ENCODE results near the gene TRIO. TPM values are rescaled to one million over a fixed set of nuclear protein-coding genes. Genes with fewer than 3 reads are reported as not detected.

TRIO gene
- total RNA-seq, 2 experiments from 2014 or later, result 6.0 to 6.6 TPM

- no peaks in the 10 kb centered on the region for H3K27me3 Mint-ChIP-seq
- no peak overlapping the region for H3K27ac Mint-ChIP-seq
- DNase-seq, result no peak
- H3K36me3 Mint-ChIP-seq, result no peaks in the 10 kb centered on the region
- H3K4me1 Mint-ChIP-seq (ENCODE audit: low read depth), result no peaks in the 10 kb centered on the region
- H3K9me3 Mint-ChIP-seq, result no peaks in the 10 kb centered on the region
- POLR2A ChIA-PET, result no interaction called here
- intact Hi-C loops (cut with micrococcal nuclease), result no loop called here
- no peak overlapping the region for H3K4me3 Mint-ChIP-seq
- CTCF ChIA-PET, result no interaction called here
These were observed 360.7 kb downstream of the TRIO start for GRCh38 chr5:14503681-14504331.

DNA sequence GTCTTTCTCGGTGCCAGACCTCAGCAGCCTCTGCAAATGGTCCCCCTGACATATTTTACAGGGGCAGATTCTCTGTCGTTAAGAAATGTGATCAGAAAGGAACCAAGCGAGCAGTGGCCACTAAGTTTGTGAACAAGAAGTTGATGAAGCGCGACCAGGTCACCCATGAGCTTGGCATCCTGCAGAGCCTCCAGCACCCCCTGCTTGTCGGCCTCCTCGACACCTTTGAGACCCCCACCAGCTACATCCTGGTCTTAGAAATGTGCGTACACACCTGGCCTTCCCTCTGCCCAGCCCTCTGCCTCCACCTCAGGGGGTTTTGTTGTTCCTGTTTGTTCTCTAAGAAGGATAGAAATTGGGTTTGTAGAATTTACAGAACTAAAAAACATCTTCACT is 361.2 kb downstream of the TRIO start:
- no peak for DNase-seq
- Mint-ChIP-seq H3K9me3 (no peaks in the 10 kb centered on the region), H3K27me3 (no peaks in the 10 kb centered on the region), H3K36me3 (no peaks in the 10 kb centered on the region), H3K4me1 (ENCODE audit: low read depth) (no peaks in the 10 kb centered on the region), H3K4me3 (no peak overlapping the region), H3K27ac (no peak overlapping the region)
- ChIA-PET POLR2A (no interaction called here), CTCF (interaction anchor here (1.4 kb wide), 1 partner anchor 144 kb away, joined by 4 read pairs; no protein-coding TSS in a partner anchor)
- intact Hi-C loops (cut with micrococcal nuclease), result no loop called here

GRCh38 chr5:14504816-14505215 is 361.7 kb downstream of the TRIO start:
- no peak overlapping the region for H3K4me3 Mint-ChIP-seq
- no peaks in the 10 kb centered on the region for H3K36me3 Mint-ChIP-seq
- H3K27me3 Mint-ChIP-seq, result no peaks in the 10 kb centered on the region
- no peaks in the 10 kb centered on the region for H3K9me3 Mint-ChIP-seq
- no peak overlapping the region for H3K27ac Mint-ChIP-seq
- no peak for DNase-seq
- intact Hi-C loops (cut with micrococcal nuclease), result no loop called here
- no peaks in the 10 kb centered on the region for H3K4me1 Mint-ChIP-seq (ENCODE audit: low read depth)
- ChIA-PET POLR2A (no interaction called here), CTCF (interaction anchor here (1.4 kb wide), 1 partner anchor 144 kb away, joined by 4 read pairs; no protein-coding TSS in a partner anchor)

GRCh38 chr5:14505310-14506139 is 362.4 kb downstream of the TRIO start:
- H3K27ac Mint-ChIP-seq, result no peak overlapping the region
- no peaks in the 10 kb centered on the region for H3K27me3 Mint-ChIP-seq
- intact Hi-C loops (cut with micrococcal nuclease), result no loop called here
- H3K9me3 Mint-ChIP-seq, result no peaks in the 10 kb centered on the region
- no peak overlapping the region for H3K4me3 Mint-ChIP-seq
- CTCF ChIA-PET, result interaction anchor here (1.4 kb wide), 1 partner anchor 143 kb away, joined by 4 read pairs; no protein-coding TSS in a partner anchor
- POLR2A ChIA-PET, result no interaction called here
- DNase-seq, result no peak
- no peaks in the 10 kb centered on the region for H3K36me3 Mint-ChIP-seq
- no peaks in the 10 kb centered on the region for H3K4me1 Mint-ChIP-seq (ENCODE audit: low read depth)

DNA sequence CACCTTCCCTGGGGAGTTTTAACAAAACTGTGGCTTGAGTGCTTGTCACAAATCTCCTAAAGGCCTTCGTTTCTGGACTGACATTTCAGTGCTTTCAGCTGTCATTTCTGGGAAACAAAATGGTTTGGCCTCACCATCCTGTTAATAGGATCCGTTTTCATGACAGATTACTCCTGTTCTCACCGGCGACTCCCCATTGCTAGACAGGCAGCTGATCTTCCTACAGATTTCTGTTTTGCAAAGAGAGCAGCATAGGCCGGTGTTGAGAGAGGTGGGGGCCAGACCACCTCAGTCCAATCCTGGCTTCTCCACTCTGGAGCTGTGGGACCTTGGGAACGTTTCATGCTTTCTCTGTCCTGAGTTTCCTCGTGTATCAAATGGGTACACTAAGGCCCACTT is 363.0 kb downstream of the TRIO start:
- no peaks in the 10 kb centered on the region for H3K36me3 Mint-ChIP-seq
- H3K27ac Mint-ChIP-seq, result no peak overlapping the region
- ChIA-PET POLR2A (no interaction called here), CTCF (no interaction called here)
- intact Hi-C loops (cut with micrococcal nuclease), result no loop called here
- no peaks in the 10 kb centered on the region for H3K27me3 Mint-ChIP-seq
- H3K9me3 Mint-ChIP-seq, result no peaks in the 10 kb centered on the region
- no peak overlapping the region for H3K4me3 Mint-ChIP-seq
- no peaks in the 10 kb centered on the region for H3K4me1 Mint-ChIP-seq (ENCODE audit: low read depth)
- no peak for DNase-seq

- Mint-ChIP-seq H3K4me1 (ENCODE audit: low read depth) (no peaks in the 10 kb centered on the region), H3K9me3 (no peaks in the 10 kb centered on the region), H3K4me3 (no peak overlapping the region), H3K27me3 (no peaks in the 10 kb centered on the region), H3K36me3 (no peaks in the 10 kb centered on the region), H3K27ac (no peak overlapping the region)
- no peak for DNase-seq
- ChIA-PET CTCF (no interaction called here), POLR2A (no interaction called here)
- intact Hi-C loops (cut with micrococcal nuclease), result no loop called here
These were observed 363.5 kb downstream of the TRIO start for GRCh38 chr5:14506661-14507060.

GRCh38 chr5:14507156-14507941 is 364.2 kb downstream of the TRIO start:
- ChIA-PET CTCF (no interaction called here), POLR2A (no interaction called here)
- Mint-ChIP-seq H3K4me1 (ENCODE audit: low read depth) (no peaks in the 10 kb centered on the region), H3K27ac (no peak overlapping the region), H3K36me3 (no peaks in the 10 kb centered on the region), H3K27me3 (no peaks in the 10 kb centered on the region), H3K4me3 (no peak overlapping the region), H3K9me3 (no peaks in the 10 kb centered on the region)
- no peak for DNase-seq
- intact Hi-C loops (cut with micrococcal nuclease), result no loop called here

- POLR2A ChIA-PET, result no interaction called here
- DNase-seq, result no peak
- no peak overlapping the region for H3K4me3 Mint-ChIP-seq
- intact Hi-C loops (cut with micrococcal nuclease), result no loop called here
- H3K9me3 Mint-ChIP-seq, result no peaks in the 10 kb centered on the region
- H3K36me3 Mint-ChIP-seq, result no peaks in the 10 kb centered on the region
- no peak overlapping the region for H3K27ac Mint-ChIP-seq
- CTCF ChIA-PET, result no interaction called here
- no peaks in the 10 kb centered on the region for H3K4me1 Mint-ChIP-seq (ENCODE audit: low read depth)
- no peaks in the 10 kb centered on the region for H3K27me3 Mint-ChIP-seq
These were observed 364.9 kb downstream of the TRIO start for GRCh38 chr5:14508046-14508445.

GRCh38 chr5:14509556-14509955 is 366.4 kb downstream of the TRIO start:
- no peaks in the 10 kb centered on the region for H3K36me3 Mint-ChIP-seq
- ChIA-PET POLR2A (no interaction called here), CTCF (no interaction called here)
- H3K9me3 Mint-ChIP-seq, result no peaks in the 10 kb centered on the region
- no peak for DNase-seq
- no peak overlapping the region for H3K4me3 Mint-ChIP-seq
- H3K4me1 Mint-ChIP-seq (ENCODE audit: low read depth), result no peaks in the 10 kb centered on the region
- no peaks in the 10 kb centered on the region for H3K27me3 Mint-ChIP-seq
- intact Hi-C loops (cut with micrococcal nuclease), result no loop called here
- H3K27ac Mint-ChIP-seq, result no peak overlapping the region

GRCh38 chr5:14510156-14510734 is 367.1 kb downstream of the TRIO start:
- Mint-ChIP-seq H3K9me3 (no peaks in the 10 kb centered on the region), H3K4me1 (ENCODE audit: low read depth) (no peaks in the 10 kb centered on the region), H3K27ac (no peak overlapping the region), H3K27me3 (no peaks in the 10 kb centered on the region), H3K36me3 (no peaks in the 10 kb centered on the region), H3K4me3 (no peak overlapping the region)
- POLR2A ChIA-PET, result no interaction called here
- intact Hi-C loops (cut with micrococcal nuclease), result no loop called here
- no peak for DNase-seq
- CTCF ChIA-PET, result no interaction called here

- peaks cover 3% of the 10 kb centered on the region for H3K9me3 Mint-ChIP-seq
- intact Hi-C loops (cut with micrococcal nuclease), result no loop called here
These were observed 367.7 kb downstream of the TRIO start for GRCh38 chr5:14510880-14511279.

DNA sequence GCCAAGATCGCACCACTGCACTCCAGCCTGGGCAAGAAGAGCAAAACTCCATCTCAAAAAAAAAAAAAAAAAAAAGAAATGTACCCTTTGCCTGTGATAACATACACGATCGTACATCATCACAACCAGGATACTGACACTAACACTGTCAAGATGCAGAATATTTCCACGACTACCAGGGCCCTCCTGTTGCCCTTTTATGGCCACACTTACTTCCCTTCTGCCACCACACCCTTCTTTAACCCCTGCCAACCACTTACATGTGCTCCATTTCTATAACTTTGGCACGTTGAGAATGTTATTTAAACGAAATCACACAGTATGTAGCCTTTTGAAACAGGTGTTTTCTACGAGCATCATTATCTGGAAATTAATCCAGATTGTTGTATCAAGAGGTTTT is 369.4 kb downstream of the TRIO start:
- CTCF ChIA-PET, result no interaction called here
- POLR2A ChIA-PET, result no interaction called here
- H3K27me3 Mint-ChIP-seq, result no peaks in the 10 kb centered on the region
- DNase-seq, result no peak
- no peaks in the 10 kb centered on the region for H3K36me3 Mint-ChIP-seq
- H3K4me3 Mint-ChIP-seq, result no peak overlapping the region
- intact Hi-C loops (cut with micrococcal nuclease), result no loop called here
- no peak overlapping the region for H3K27ac Mint-ChIP-seq
- peaks cover 5% of the 10 kb centered on the region for H3K9me3 Mint-ChIP-seq
- no peaks in the 10 kb centered on the region for H3K4me1 Mint-ChIP-seq (ENCODE audit: low read depth)

More at GRCh38 chr5:14510880-14511279, 367.7 kb downstream of the TRIO start:
- ChIA-PET POLR2A (no interaction called here), CTCF (no interaction called here)
- no peak for DNase-seq
- no peak overlapping the region for H3K27ac Mint-ChIP-seq
- no peak overlapping the region for H3K4me3 Mint-ChIP-seq
- no peaks in the 10 kb centered on the region for H3K27me3 Mint-ChIP-seq
- H3K36me3 Mint-ChIP-seq, result no peaks in the 10 kb centered on the region
- no peaks in the 10 kb centered on the region for H3K4me1 Mint-ChIP-seq (ENCODE audit: low read depth)

All from activated CD4-positive, alpha-beta memory T cell treated with anti-CD3 and anti-CD28 coated beads for 36 hours (primary cell).